ENCODE measurements around the gene GPRC5A.

The GPRC5A gene

GRCh38 chr12:12933742-12934141 lies 42.4 kb downstream of the GPRC5A start:
- TF ChIP-seq TAF1 (IDR thresholded peaks at IDR 0.05; ENCODE audit: borderline replicate concordance, insufficient read depth, low read length) (no peak), REST (IDR thresholded peaks at IDR 0.05; ENCODE audit: insufficient read depth in 1 of 2, low read depth in 2 of 2, low read length in 2 of 2) (no peak), POLR2AphosphoS5 (IDR thresholded peaks at IDR 0.05; ENCODE audit: low read depth, low read length) (no peak), FOXP2 (optimal IDR thresholded peaks at IDR 0.05; ENCODE audit: borderline replicate concordance, extremely low read depth, extremely low read length, insufficient read depth) (no peak), SIN3A (IDR thresholded peaks at IDR 0.05; ENCODE audit: borderline replicate concordance, insufficient read depth, low read length) (no peak)

GRCh38 chr12:12934556-12934955 lies 43.2 kb downstream of the GPRC5A start:
- TF ChIP-seq POLR2AphosphoS5 (IDR thresholded peaks at IDR 0.05; ENCODE audit: low read depth, low read length) (no peak), SIN3A (IDR thresholded peaks at IDR 0.05; ENCODE audit: borderline replicate concordance, insufficient read depth, low read length) (no peak), REST (IDR thresholded peaks at IDR 0.05; ENCODE audit: insufficient read depth in 1 of 2, low read depth in 2 of 2, low read length in 2 of 2) (no peak), FOXP2 (optimal IDR thresholded peaks at IDR 0.05; ENCODE audit: borderline replicate concordance, extremely low read depth, extremely low read length, insufficient read depth) (no peak), TAF1 (IDR thresholded peaks at IDR 0.05; ENCODE audit: borderline replicate concordance, insufficient read depth, low read length) (no peak)

GRCh38 chr12:12936983-12937491 lies 45.7 kb downstream of the GPRC5A start:
- no peak for TF ChIP-seq SIN3A (IDR thresholded peaks at IDR 0.05; ENCODE audit: borderline replicate concordance, insufficient read depth, low read length)

GRCh38 chr12:12938541-12938940 lies 47.2 kb downstream of the GPRC5A start:
- TF ChIP-seq SIN3A (IDR thresholded peaks at IDR 0.05; ENCODE audit: borderline replicate concordance, insufficient read depth, low read length) = no peak

GRCh38 chr12:12939888-12940287 lies 48.5 kb downstream of the GPRC5A start:
- TF ChIP-seq SIN3A (IDR thresholded peaks at IDR 0.05; ENCODE audit: borderline replicate concordance, insufficient read depth, low read length) = no peak

- TF ChIP-seq POLR2AphosphoS5 (IDR thresholded peaks at IDR 0.05; ENCODE audit: low read depth, low read length) = no peak
- no peak for TF ChIP-seq FOXP2 (optimal IDR thresholded peaks at IDR 0.05; ENCODE audit: borderline replicate concordance, extremely low read depth, extremely low read length, insufficient read depth)
- TF ChIP-seq SIN3A (IDR thresholded peaks at IDR 0.05; ENCODE audit: borderline replicate concordance, insufficient read depth, low read length) = no peak
- TF ChIP-seq REST (IDR thresholded peaks at IDR 0.05; ENCODE audit: insufficient read depth in 1 of 2, low read depth in 2 of 2, low read length in 2 of 2) = no peak
- TF ChIP-seq TAF1 (IDR thresholded peaks at IDR 0.05; ENCODE audit: borderline replicate concordance, insufficient read depth, low read length) = no peak
These were observed 50.3 kb downstream of the GPRC5A start for GRCh38 chr12:12941450-12942350.
